ENCODE data around the gene ATRNL1. TPM values are rescaled to one million over a fixed set of nuclear protein-coding genes. Genes with fewer than 3 reads are reported as not detected.

Gene ATRNL1
- total RNA-seq, 1 donor from 2014 or later: 66.0 TPM

DNA sequence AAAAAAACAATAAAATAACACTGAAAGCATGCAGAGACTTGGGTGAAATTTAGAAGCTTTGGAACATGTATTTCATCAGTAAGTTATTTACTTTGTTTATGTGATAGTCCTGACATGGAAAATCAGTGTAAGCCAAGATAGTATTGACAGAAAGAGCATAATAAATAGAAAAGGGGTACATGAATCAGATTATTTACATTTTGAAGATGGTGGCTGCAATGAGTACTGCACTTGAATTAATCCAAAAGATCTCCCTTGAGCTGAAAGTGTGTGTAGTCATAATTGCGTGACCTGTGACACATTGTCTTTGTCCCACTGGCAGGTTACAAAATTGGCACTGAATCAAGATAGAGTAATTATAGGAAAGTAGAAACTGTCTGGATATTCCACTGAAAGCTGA, 617.0 kb downstream of the ATRNL1 start:
- Mint-ChIP-seq H3K4me3 (ENCODE audit: unreplicated experiment) (no peak overlapping the region), H3K9me3 (ENCODE audit: low read depth) (no peaks in the 10 kb centered on the region), H3K27me3 (ENCODE audit: low read depth) (no peaks in the 10 kb centered on the region), H3K4me1 (ENCODE audit: low read depth) (peaks cover 36% of the 10 kb centered on the region), H3K27ac (ENCODE audit: unreplicated experiment) (no peak overlapping the region), H3K36me3 (ENCODE audit: low read depth) (no peaks in the 10 kb centered on the region)
- TF ChIP-seq, protein P1, sequence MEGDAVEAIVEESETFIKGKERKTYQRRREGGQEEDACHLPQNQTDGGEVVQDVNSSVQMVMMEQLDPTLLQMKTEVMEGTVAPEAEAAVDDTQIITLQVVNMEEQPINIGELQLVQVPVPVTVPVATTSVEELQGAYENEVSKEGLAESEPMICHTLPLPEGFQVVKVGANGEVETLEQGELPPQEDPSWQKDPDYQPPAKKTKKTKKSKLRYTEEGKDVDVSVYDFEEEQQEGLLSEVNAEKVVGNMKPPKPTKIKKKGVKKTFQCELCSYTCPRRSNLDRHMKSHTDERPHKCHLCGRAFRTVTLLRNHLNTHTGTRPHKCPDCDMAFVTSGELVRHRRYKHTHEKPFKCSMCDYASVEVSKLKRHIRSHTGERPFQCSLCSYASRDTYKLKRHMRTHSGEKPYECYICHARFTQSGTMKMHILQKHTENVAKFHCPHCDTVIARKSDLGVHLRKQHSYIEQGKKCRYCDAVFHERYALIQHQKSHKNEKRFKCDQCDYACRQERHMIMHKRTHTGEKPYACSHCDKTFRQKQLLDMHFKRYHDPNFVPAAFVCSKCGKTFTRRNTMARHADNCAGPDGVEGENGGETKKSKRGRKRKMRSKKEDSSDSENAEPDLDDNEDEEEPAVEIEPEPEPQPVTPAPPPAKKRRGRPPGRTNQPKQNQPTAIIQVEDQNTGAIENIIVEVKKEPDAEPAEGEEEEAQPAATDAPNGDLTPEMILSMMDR (IDR thresholded peaks at IDR 0.05): peak; percentile 42
- DNase-seq (ENCODE audit: low spot score): no peak

DNA sequence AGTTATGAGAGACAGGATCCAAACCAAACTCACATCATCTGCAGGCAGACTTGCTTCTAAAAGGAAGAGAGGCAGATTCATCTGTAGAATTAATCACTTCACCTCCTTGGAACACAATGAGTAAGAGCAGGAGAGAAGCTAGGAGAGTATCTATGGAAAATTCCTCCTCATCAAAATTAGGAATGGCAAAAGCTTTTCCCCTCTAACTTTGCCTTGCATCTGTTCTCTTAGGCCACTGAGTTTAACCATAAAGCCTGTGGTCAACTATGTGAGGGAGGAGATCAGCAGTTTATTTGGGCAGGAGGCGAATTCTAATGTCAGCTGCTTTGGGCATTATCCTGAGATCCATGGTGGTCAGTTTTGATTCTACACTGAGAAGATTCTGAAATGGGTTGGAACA, 618.1 kb downstream of the ATRNL1 start:
- Mint-ChIP-seq H3K27me3 (ENCODE audit: low read depth) (no peaks in the 10 kb centered on the region), H3K4me1 (ENCODE audit: low read depth) (peaks cover 26% of the 10 kb centered on the region), H3K9me3 (ENCODE audit: low read depth) (no peaks in the 10 kb centered on the region), H3K4me3 (ENCODE audit: unreplicated experiment) (no peak overlapping the region), H3K27ac (ENCODE audit: unreplicated experiment) (peak overlapping the region; percentile 5), H3K36me3 (ENCODE audit: low read depth) (no peaks in the 10 kb centered on the region)
- DNase-seq (ENCODE audit: low spot score): no peak
- TF ChIP-seq, protein P1 (IDR thresholded peaks at IDR 0.05): no peak

DNA sequence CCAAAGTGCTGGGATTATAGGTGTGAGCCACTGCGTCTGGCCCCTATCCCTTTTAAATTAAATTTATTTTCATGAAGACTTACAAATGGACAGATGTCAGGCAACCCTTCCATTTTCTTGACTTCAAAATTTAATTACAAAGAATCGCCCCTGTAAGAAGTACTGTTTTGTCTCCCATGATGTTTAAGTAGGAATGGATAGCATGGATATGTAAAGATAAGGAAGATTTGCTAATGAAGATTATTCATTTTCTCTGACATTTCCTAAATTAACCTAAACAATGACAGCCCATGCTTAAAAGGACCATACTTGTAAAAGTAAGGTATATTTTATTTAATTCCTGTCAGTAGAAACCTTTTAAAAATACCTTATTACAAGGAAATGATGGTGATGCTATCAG, 627.0 kb downstream of the ATRNL1 start:
- Mint-ChIP-seq H3K4me1 (ENCODE audit: low read depth) (peaks cover 2% of the 10 kb centered on the region), H3K27ac (ENCODE audit: unreplicated experiment) (no peak overlapping the region), H3K9me3 (ENCODE audit: low read depth) (no peaks in the 10 kb centered on the region), H3K27me3 (ENCODE audit: low read depth) (no peaks in the 10 kb centered on the region), H3K36me3 (ENCODE audit: low read depth) (no peaks in the 10 kb centered on the region), H3K4me3 (ENCODE audit: unreplicated experiment) (no peak overlapping the region)
- TF ChIP-seq, protein P1 (IDR thresholded peaks at IDR 0.05): no peak
- no peak for DNase-seq (ENCODE audit: low spot score)

DNA sequence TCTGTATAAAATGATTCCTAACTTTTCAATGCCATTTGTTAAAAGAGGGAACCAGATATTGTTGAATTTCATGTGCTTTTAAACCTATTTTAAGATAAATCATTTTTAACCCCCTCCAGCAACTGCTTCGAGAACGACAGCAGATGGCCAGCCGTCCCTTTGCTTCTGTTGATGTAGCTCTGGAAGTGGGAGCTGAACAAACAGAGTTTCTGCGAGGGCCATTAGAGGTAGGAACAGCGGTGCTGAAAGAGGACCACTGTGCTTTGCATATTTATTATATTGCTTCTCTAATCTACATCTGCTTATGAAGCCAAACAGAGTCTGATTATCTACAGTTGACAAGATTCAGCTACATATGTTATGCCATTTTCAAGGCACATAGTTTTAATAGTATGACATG, 634.0 kb downstream of the ATRNL1 start:
- no peak overlapping the region for H3K4me3 Mint-ChIP-seq (ENCODE audit: unreplicated experiment)
- peaks cover 4% of the 10 kb centered on the region for H3K9me3 Mint-ChIP-seq (ENCODE audit: low read depth)
- no peak overlapping the region for H3K27ac Mint-ChIP-seq (ENCODE audit: unreplicated experiment)
- peaks cover 5% of the 10 kb centered on the region for H3K4me1 Mint-ChIP-seq (ENCODE audit: low read depth)
- H3K36me3 Mint-ChIP-seq (ENCODE audit: low read depth): no peaks in the 10 kb centered on the region
- no peaks in the 10 kb centered on the region for H3K27me3 Mint-ChIP-seq (ENCODE audit: low read depth)
- TF ChIP-seq, protein P1 (IDR thresholded peaks at IDR 0.05): no peak
- DNase-seq (ENCODE audit: low spot score): no peak

DNA sequence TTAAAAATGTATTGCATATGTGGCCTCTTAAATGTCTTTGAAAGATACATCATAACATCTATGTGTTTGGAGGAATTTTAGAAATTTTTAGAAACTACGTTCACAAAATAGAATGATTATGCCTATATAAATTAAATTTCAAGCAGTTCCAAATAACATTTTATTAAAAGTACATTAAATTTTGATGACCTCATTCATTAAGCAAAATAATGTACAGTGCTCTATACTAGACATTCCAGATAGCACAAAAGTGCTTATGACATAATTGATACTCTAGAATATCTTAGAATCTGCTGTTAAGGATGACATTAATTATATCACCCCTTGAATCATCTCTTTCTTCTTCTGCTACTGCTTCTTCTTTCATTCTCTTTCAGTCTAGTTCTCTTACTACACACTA, 650.9 kb downstream of the ATRNL1 start:
- Mint-ChIP-seq H3K9me3 (ENCODE audit: low read depth) (no peaks in the 10 kb centered on the region), H3K27me3 (ENCODE audit: low read depth) (no peaks in the 10 kb centered on the region), H3K27ac (ENCODE audit: unreplicated experiment) (no peak overlapping the region), H3K4me1 (ENCODE audit: low read depth) (no peaks in the 10 kb centered on the region), H3K36me3 (ENCODE audit: low read depth) (no peaks in the 10 kb centered on the region), H3K4me3 (ENCODE audit: unreplicated experiment) (no peak overlapping the region)
- TF ChIP-seq, protein P1 (IDR thresholded peaks at IDR 0.05): no peak
- DNase-seq (ENCODE audit: low spot score): no peak
